B cell (primary cell): ENCODE results near the gene IAH1. TPM values are rescaled to one million over a fixed set of nuclear protein-coding genes. Genes with fewer than 3 reads are reported as not detected.
A peak's percentile ranks its signal among the peaks of the same experiment; 100 is the strongest.

Experiments used
- ATAC-seq: fragments of 200-7000 bp; cut with Tn5 transposase; one replicate; pipeline ENCODE4 v1.10.0; 2021; ENCODE audit warnings: low read depth, mild to moderate bottlenecking, moderate number of reproducible peaks, moderate library complexity
- CTCF ChIA-PET: fragments of 350-600 bp; sonication (Branson Sonifier 250); formaldehyde crosslinking; loops from one replicate; lab custom pipeline; 2021; ENCODE audit warnings: antibody characterized with exemption, inconsistent platforms; lab: Charles Lee
- POLR2A ChIA-PET: fragments of 350-600 bp; sonication (Branson Sonifier 250); formaldehyde crosslinking; loops from one replicate; lab custom pipeline; 2021; ENCODE audit warnings: antibody characterized with exemption; lab: Charles Lee
- DNase-seq: peaks from one replicate; pipeline ENCODE4 v3.0.0; 2013
- H2AFZ ChIP-seq: 2 replicates; pipeline ENCODE4 v1.6.1; 2012; ENCODE audit warnings: mild to moderate bottlenecking, low read depth, low read length; ENCODE audit not compliant: insufficient read depth, poor library complexity, severe bottlenecking
- H3K27ac ChIP-seq, 2 donors: 1 replicate in 1 of 2; 2 replicates in 1 of 2; pipeline ENCODE4 v1.5.1; 2012 to 2013; ENCODE audit warnings: low read length in 2 of 2, mild to moderate bottlenecking in 2 of 2, moderate library complexity in 1 of 2
- H3K27me3 ChIP-seq, 4 experiments: fragments of 200-600 bp in 1 of 4; sonication (generic) in 1 of 4; replicated peaks in 1 of 4; 1 replicate in 2 of 4; 2 replicates in 2 of 4; pipeline versions ENCODE4 v1.6.1 to v1.7.0; 2013 to 2016; ENCODE audit warnings: low read length in 3 of 4, mild to moderate bottlenecking in 2 of 4, mixed read lengths in 1 of 4, moderate library complexity in 1 of 4; ENCODE audit not compliant: insufficient read depth in 4 of 4, control insufficient read depth in 3 of 4; ENCODE audit errors: control extremely low read depth in 1 of 4
- H3K36me3 ChIP-seq, 2 experiments: replicated peaks in 1 of 2; 1 replicate in 1 of 2; 2 replicates in 1 of 2; pipeline versions ENCODE4 v1.6.1 to v1.7.1; 2013; ENCODE audit warnings: low read length in 1 of 2; ENCODE audit not compliant: insufficient read depth in 2 of 2, control insufficient read depth in 1 of 2; ENCODE audit errors: control extremely low read depth in 1 of 2, extremely low read depth in 1 of 2
- H3K4me1 ChIP-seq, 2 donors: fragments of 200-600 bp in 1 of 2; sonication (generic) in 1 of 2; 1 replicate in 1 of 2; 2 replicates in 1 of 2; pipeline versions ENCODE4 v1.5.1 to v1.6.1; 2013 to 2017; ENCODE audit warnings: low read length in 2 of 2; ENCODE audit not compliant: control insufficient read depth in 2 of 2, insufficient read depth in 2 of 2
- H3K4me2 ChIP-seq: replicated peaks from 2 replicates; pipeline ENCODE3; 2012; ENCODE audit warnings: mild to moderate bottlenecking, low read depth, low read length; ENCODE audit not compliant: poor library complexity, severe bottlenecking
- H3K4me3 ChIP-seq, 5 experiments: fragments of 200-600 bp in 1 of 5; sonication (generic) in 1 of 5; 1 replicate in 3 of 5; 2 replicates in 2 of 5; pipeline versions ENCODE4 v1.5.1 to v1.7.0; 2011 to 2016; ENCODE audit warnings: low read length in 4 of 5, mild to moderate bottlenecking in 4 of 5, low read depth in 2 of 5, control low read depth in 1 of 5, moderate library complexity in 1 of 5; ENCODE audit not compliant: insufficient read depth in 1 of 5; ENCODE audit errors: control extremely low read depth in 1 of 5, extremely low read depth in 1 of 5
- H3K79me2 ChIP-seq: fragments of 200-600 bp; sonication (generic); one replicate; pipeline ENCODE4 v1.6.0; 2016; ENCODE audit warnings: low read length; ENCODE audit not compliant: control insufficient read depth, insufficient read depth
- H3K9ac ChIP-seq: fragments of 200-600 bp; sonication (generic); 2 replicates; pipeline ENCODE4 v1.6.1; 2017; ENCODE audit warnings: mild to moderate bottlenecking, low read length, moderate library complexity
- H3K9me3 ChIP-seq, 3 donors: one replicate each; pipeline versions ENCODE4 v1.6.1 to v1.7.1; 2013; ENCODE audit warnings: low read length in 2 of 3; ENCODE audit not compliant: control insufficient read depth in 2 of 3, insufficient read depth in 1 of 3; ENCODE audit errors: control extremely low read depth in 1 of 3
- H4K20me1 ChIP-seq: 2 replicates; pipeline ENCODE4 v1.6.0; 2012; ENCODE audit warnings: mild to moderate bottlenecking, low read length; ENCODE audit not compliant: insufficient read depth, control insufficient read depth, poor library complexity, severe bottlenecking
- H3K27ac Mint-ChIP-seq: one replicate; pipeline ENCODE4 v1.8.0; 2021; ENCODE audit warnings: mixed read lengths
- H3K27me3 Mint-ChIP-seq: one replicate; pipeline ENCODE4 v1.8.0; 2021; ENCODE audit warnings: mixed read lengths
- H3K4me1 Mint-ChIP-seq: one replicate; pipeline ENCODE4 v1.8.0; 2021; ENCODE audit warnings: mixed read lengths
- H3K4me3 Mint-ChIP-seq: one replicate; pipeline ENCODE4 v1.8.0; 2021; ENCODE audit warnings: mixed read lengths
- H3K9me3 Mint-ChIP-seq: one replicate; pipeline ENCODE4 v1.8.0; 2022; ENCODE audit warnings: mixed read lengths; ENCODE audit not compliant: insufficient read depth
- EZH2 ChIP-seq: IDR thresholded peaks from 2 replicates; pipeline ENCODE4 v1.6.1; 2012; ENCODE audit warnings: borderline replicate concordance, low read depth, mild to moderate bottlenecking, moderate library complexity, low read length; ENCODE audit not compliant: insufficient read depth, poor library complexity, severe bottlenecking
- WGBS: methylation state at CpG from one replicate; pipeline ENCODE4 v1.1.5; 2013; ENCODE audit warnings: missing lambda C conversion rate; ENCODE audit not compliant: insufficient coverage; 5-methylcytosine and 5-hydroxymethylcytosine counted together
- intact Hi-C: fragments of 100-400 bp; cut with micrococcal nuclease; formaldehyde crosslinking; loops from one replicate; pipeline ENCODE4 v1.10.0; 2022
- polyA plus RNA-seq: library from polyadenylated mRNA; depleted of rRNA; stranded (reverse); fragments of >200 nt; gene quantifications from 2 replicates; pipeline ENCODE4 v1.2.3, GENCODE V29; 2012
- total RNA-seq, 2 donors: library from RNA; stranded (reverse); fragments of 120-200 nt in 1 of 2; gene quantifications; 1 replicate in 1 of 2; 2 replicates in 1 of 2; pipeline versions ENCODE4 v1.2.3 to v1.2.4, GENCODE V29; 2013 to 2022
- TF ChIP-seq, protein P1 (sequence below): fragments of 200-600 bp; IDR thresholded peaks from one replicate; pipeline ENCODE4 v1.8.0; 2022; ENCODE audit warnings: antibody characterized with exemption, mild to moderate bottlenecking

IAH1 gene
- total and polyA plus RNA-seq, 2 donors (not counting 1 experiment from before 2014, with no cell fraction given): 33.3 to 54.8 TPM

- no peak for TF ChIP-seq EZH2
- TF ChIP-seq, protein P1, sequence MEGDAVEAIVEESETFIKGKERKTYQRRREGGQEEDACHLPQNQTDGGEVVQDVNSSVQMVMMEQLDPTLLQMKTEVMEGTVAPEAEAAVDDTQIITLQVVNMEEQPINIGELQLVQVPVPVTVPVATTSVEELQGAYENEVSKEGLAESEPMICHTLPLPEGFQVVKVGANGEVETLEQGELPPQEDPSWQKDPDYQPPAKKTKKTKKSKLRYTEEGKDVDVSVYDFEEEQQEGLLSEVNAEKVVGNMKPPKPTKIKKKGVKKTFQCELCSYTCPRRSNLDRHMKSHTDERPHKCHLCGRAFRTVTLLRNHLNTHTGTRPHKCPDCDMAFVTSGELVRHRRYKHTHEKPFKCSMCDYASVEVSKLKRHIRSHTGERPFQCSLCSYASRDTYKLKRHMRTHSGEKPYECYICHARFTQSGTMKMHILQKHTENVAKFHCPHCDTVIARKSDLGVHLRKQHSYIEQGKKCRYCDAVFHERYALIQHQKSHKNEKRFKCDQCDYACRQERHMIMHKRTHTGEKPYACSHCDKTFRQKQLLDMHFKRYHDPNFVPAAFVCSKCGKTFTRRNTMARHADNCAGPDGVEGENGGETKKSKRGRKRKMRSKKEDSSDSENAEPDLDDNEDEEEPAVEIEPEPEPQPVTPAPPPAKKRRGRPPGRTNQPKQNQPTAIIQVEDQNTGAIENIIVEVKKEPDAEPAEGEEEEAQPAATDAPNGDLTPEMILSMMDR: no peak
Observed at GRCh38 chr2:9483107-9483506, 8.8 kb downstream of the IAH1 start.

DNA sequence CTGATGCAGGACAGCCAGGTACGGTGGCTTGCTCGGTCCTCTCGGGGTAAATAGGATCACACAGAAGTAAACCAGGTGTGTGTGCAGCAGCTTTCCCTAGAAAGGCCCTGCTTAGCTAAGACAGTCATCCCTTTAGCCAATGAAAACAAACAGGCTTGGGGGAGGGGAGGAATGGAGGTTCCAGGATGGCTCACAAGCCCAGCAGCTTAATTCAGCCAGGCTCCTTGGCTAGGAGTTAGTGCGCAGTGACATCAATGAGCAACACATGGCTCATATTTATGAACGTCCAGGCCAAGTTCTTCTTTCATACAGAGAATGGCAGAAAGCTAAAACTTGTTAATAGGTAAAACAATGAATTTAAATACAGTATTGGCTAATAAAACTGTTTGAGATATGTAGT lies 10.2 kb downstream of the IAH1 start:
- no peaks in the 10 kb centered on the region for H3K9me3 Mint-ChIP-seq
- H3K4me1 ChIP-seq: no peaks in the 10 kb centered on the region
- H3K9me3 ChIP-seq: no peaks in the 10 kb centered on the region
- ATAC-seq: no peak
- H3K9ac ChIP-seq: no peak overlapping the region
- no peak overlapping the region for H2AFZ ChIP-seq
- peaks cover 1 to 80% of the 10 kb centered on the region in 2 experiments for H3K36me3 ChIP-seq
- H4K20me1 ChIP-seq: peaks cover 20% of the 10 kb centered on the region
- peaks cover 1% of the 10 kb centered on the region for H3K79me2 ChIP-seq
- H3K4me1 Mint-ChIP-seq: peaks cover 2% of the 10 kb centered on the region
- H3K27ac ChIP-seq: no peak overlapping the region
- no peak overlapping the region for H3K4me3 Mint-ChIP-seq
- DNase-seq: no peak
- H3K4me3 ChIP-seq: no peak overlapping the region
- no peak overlapping the region for H3K4me2 ChIP-seq
- H3K27ac Mint-ChIP-seq: peak overlapping the region; percentile 10
- CTCF ChIA-PET: no interaction called here
- H3K27me3 ChIP-seq: no peaks in the 10 kb centered on the region
- TF ChIP-seq, protein P1: no peak
- TF ChIP-seq EZH2: no peak
- POLR2A ChIA-PET: no interaction called here
- WGBS: 100% methylated on average over 1 of the region's 5 CpGs
- H3K27me3 Mint-ChIP-seq: no peaks in the 10 kb centered on the region
- intact Hi-C loops: no loop called here

More at GRCh38 chr2:9483107-9483506, 8.8 kb downstream of the IAH1 start:
- Histone ChIP-seq H3K4me1 (no peaks in the 10 kb centered on the region), H3K4me3 (no peak overlapping the region), H3K36me3 (peaks cover 1 to 75% of the 10 kb centered on the region in 2 experiments), H3K4me2 (no peak overlapping the region), H2AFZ (no peak overlapping the region), H3K9ac (no peak overlapping the region), H3K79me2 (peaks cover 10% of the 10 kb centered on the region), H3K27me3 (no peaks in the 10 kb centered on the region), H4K20me1 (peaks cover 19% of the 10 kb centered on the region), H3K9me3 (no peaks in the 10 kb centered on the region), H3K27ac (no peak overlapping the region)
- ChIA-PET CTCF (interaction anchor here (0.9 kb wide), 1 partner anchor 9 kb away, joined by 3 read pairs; no protein-coding TSS in a partner anchor), POLR2A (no interaction called here)
- no peak for DNase-seq
- H3K9me3 Mint-ChIP-seq: no peaks in the 10 kb centered on the region
- no peak overlapping the region for H3K4me3 Mint-ChIP-seq
- ATAC-seq: no peak
- intact Hi-C loops: no loop called here
- H3K27ac Mint-ChIP-seq: peak overlapping the region; percentile 37
- peaks cover 9% of the 10 kb centered on the region for H3K4me1 Mint-ChIP-seq
- H3K27me3 Mint-ChIP-seq: no peaks in the 10 kb centered on the region
